HepG2 (cell line): Measurements from ENCODE around the gene VPS9D1. TPM values are rescaled to one million over a fixed set of nuclear protein-coding genes. Genes with fewer than 3 reads are reported as not detected.

ENCODE experiments used
- AGO2 ChIP-seq: fragments of 200-400 bp; formaldehyde crosslinking; optimal IDR thresholded peaks from 2 replicates; pipeline ENCODE3; 2017; ENCODE audit warnings: mild to moderate bottlenecking, low read depth, low read length, moderate library complexity
- ATM ChIP-seq: fragments of 450-650 bp; IDR thresholded peaks from 2 replicates; pipeline ENCODE4 v1.7.1; 2017; ENCODE audit warnings: mild to moderate bottlenecking, borderline replicate concordance
- CEBPG ChIP-seq: IDR thresholded peaks from 2 replicates; pipeline ENCODE4 v1.6.1; 2016
- DPF2 ChIP-seq: sonication (generic); formaldehyde crosslinking; IDR thresholded peaks from 2 replicates; pipeline ENCODE4 v1.4.0; 2020; ENCODE audit warnings: mild to moderate bottlenecking, low read depth, missing genetic modification reagents, borderline replicate concordance
- EZH2 ChIP-seq: conservative IDR thresholded peaks from 2 replicates; pipeline ENCODE4 v1.6.1; 2012; ENCODE audit warnings: mild to moderate bottlenecking, low read depth, low read length, moderate library complexity
- HDAC6 ChIP-seq: fragments of 200-600 bp; sonication (generic); IDR thresholded peaks from 2 replicates; pipeline ENCODE4 v1.7.0; 2017; ENCODE audit warnings: mild to moderate bottlenecking, antibody characterized with exemption, low read length, low read depth
- KMT2B ChIP-seq: IDR thresholded peaks from 2 replicates; pipeline ENCODE4 v1.6.1; 2016; ENCODE audit warnings: missing genetic modification reagents, missing compliant biosample characterization
- MAFK ChIP-seq, 2 experiments: IDR thresholded peaks in 1 of 2; conservative IDR thresholded peaks in 1 of 2; 2 replicates each; pipeline ENCODE4 v1.6.1; 2011; ENCODE audit warnings: improper control_type of control experiment in 2 of 2, low read length in 2 of 2
- MXI1 ChIP-seq: IDR thresholded peaks from 3 replicates; pipeline ENCODE4 v1.6.1; 2012; ENCODE audit warnings: low read depth, low read length, inconsistent platforms, borderline replicate concordance
- NFIB ChIP-seq: sonication (generic); formaldehyde crosslinking; IDR thresholded peaks from 2 replicates; pipeline ENCODE4 v1.9.0; 2021; ENCODE audit warnings: missing genetic modification reagents, mild to moderate bottlenecking, borderline replicate concordance
- NFIC ChIP-seq: IDR thresholded peaks from 2 replicates; pipeline ENCODE4 v1.6.1; 2012; ENCODE audit warnings: mild to moderate bottlenecking, low read length, inconsistent platforms
- NR2C2 ChIP-seq: sonication (generic); formaldehyde crosslinking; IDR thresholded peaks from 2 replicates; pipeline ENCODE4 v1.4.0; 2020; ENCODE audit warnings: missing genetic modification reagents, mild to moderate bottlenecking, moderate library complexity, borderline replicate concordance
- PRPF4 ChIP-seq: fragments of 200-400 bp; formaldehyde crosslinking; IDR thresholded peaks from 2 replicates; pipeline ENCODE4 v1.6.1; 2016; ENCODE audit warnings: low read length, low read depth; ENCODE audit not compliant: poor library complexity, severe bottlenecking
- RBFOX2 ChIP-seq: fragments of 200-400 bp; formaldehyde crosslinking; IDR thresholded peaks from 2 replicates; pipeline ENCODE4 v1.6.1; 2017; ENCODE audit warnings: low read depth, mild to moderate bottlenecking, low read length
- RBM22 ChIP-seq: fragments of 200-400 bp; formaldehyde crosslinking; optimal IDR thresholded peaks from 2 replicates; pipeline ENCODE3; 2017; ENCODE audit warnings: mild to moderate bottlenecking, low read length, moderate library complexity
- RFX1 ChIP-seq: fragments of 450-650 bp; IDR thresholded peaks from 2 replicates; pipeline ENCODE4 v1.6.1; 2017
- RFX3 ChIP-seq: IDR thresholded peaks from 2 replicates; pipeline ENCODE4 v1.6.1; 2016; ENCODE audit warnings: missing biosample characterization, missing genetic modification reagents
- SSRP1 ChIP-seq: IDR thresholded peaks from 2 replicates; pipeline ENCODE4 v1.6.1; 2016; ENCODE audit warnings: control low read depth
- SYNCRIP ChIP-seq: fragments of 200-400 bp; formaldehyde crosslinking; IDR thresholded peaks from 2 replicates; pipeline ENCODE4 v1.6.1; 2018; ENCODE audit warnings: mild to moderate bottlenecking, low read depth, low read length; ENCODE audit not compliant: insufficient read depth
- ZEB1 ChIP-seq: IDR thresholded peaks from 2 replicates; pipeline ENCODE4 v1.6.1; 2012; ENCODE audit warnings: mild to moderate bottlenecking, low read depth, inconsistent platforms; ENCODE audit not compliant: insufficient replicate concordance
- ZMYM3 ChIP-seq: sonication (generic); formaldehyde crosslinking; IDR thresholded peaks from 2 replicates; pipeline ENCODE4 v1.5.1; 2020; ENCODE audit warnings: mild to moderate bottlenecking, missing genetic modification reagents
- ZNF432 ChIP-seq: sonication (generic); formaldehyde crosslinking; IDR thresholded peaks from 2 replicates; pipeline ENCODE4 v1.5.0; 2020; ENCODE audit warnings: missing genetic modification reagents, mild to moderate bottlenecking, borderline replicate concordance
- ZNF605 ChIP-seq: sonication (generic); formaldehyde crosslinking; IDR thresholded peaks from 2 replicates; pipeline ENCODE4 v1.8.0; 2022; ENCODE audit warnings: mild to moderate bottlenecking, missing genetic modification reagents
- ZNF768 ChIP-seq: sonication (generic); formaldehyde crosslinking; IDR thresholded peaks from 2 replicates; pipeline ENCODE4 v1.4.0; 2020; ENCODE audit warnings: missing genetic modification reagents
- ZNF781 ChIP-seq: sonication (generic); formaldehyde crosslinking; IDR thresholded peaks from 2 replicates; pipeline ENCODE4 v1.5.1; 2020; ENCODE audit warnings: borderline replicate concordance, mild to moderate bottlenecking, missing genetic modification reagents; ENCODE audit errors: not compliant biosample characterization
- ZNF878 ChIP-seq: sonication (generic); formaldehyde crosslinking; IDR thresholded peaks from 2 replicates; pipeline ENCODE4 v1.8.1; 2023; ENCODE audit warnings: mild to moderate bottlenecking, missing genetic modification reagents, moderate library complexity
- polyA plus RNA-seq, 8 experiments: library from polyadenylated mRNA; depleted of rRNA in 3 of 8; stranded (reverse) in 7 of 8; unstranded in 1 of 8; fragments of >200 nt; fragmentation: Illumina TruSeq in 4 of 8; extraction: Trizol in 4 of 8; gene quantifications; 2 replicates each; pipeline versions ENCODE4 v1.2.1 to v1.2.3, GENCODE V29; 2011 to 2016; ENCODE audit warnings: low read depth in 4 of 8, missing spikeins in 1 of 8, mixed read lengths in 1 of 8; ENCODE audit not compliant: insufficient read depth in 1 of 8
- total RNA-seq, 5 experiments: library from RNA; depleted of rRNA; stranded (reverse); fragments of >200 nt; fragmentation: Illumina TruSeq; extraction: Trizol; gene quantifications; 2 replicates each; pipeline ENCODE4 v1.2.3, GENCODE V29; 2016; ENCODE audit warnings: low read depth in 1 of 5
- TF ChIP-seq, protein P1 (sequence below): sonication (generic); formaldehyde crosslinking; IDR thresholded peaks from 2 replicates; pipeline ENCODE4 v1.4.0; 2020; ENCODE audit warnings: mild to moderate bottlenecking, missing genetic modification reagents
- TF ChIP-seq, protein P2 (sequence below): sonication (generic); formaldehyde crosslinking; IDR thresholded peaks from 2 replicates; pipeline ENCODE4 v1.5.0; 2020; ENCODE audit warnings: missing genetic modification reagents, mild to moderate bottlenecking, borderline replicate concordance
- TF ChIP-seq, protein P3 (sequence below): sonication (generic); formaldehyde crosslinking; IDR thresholded peaks from 2 replicates; pipeline ENCODE4 v1.8.0; 2023; ENCODE audit warnings: mild to moderate bottlenecking, missing genetic modification reagents

VPS9D1 gene
- total and polyA plus RNA-seq, 2 of the 13 experiments (the other 11 are each of a cell fraction or from before 2014, with no cell fraction given): 10.1 to 13.2 TPM

DNA sequence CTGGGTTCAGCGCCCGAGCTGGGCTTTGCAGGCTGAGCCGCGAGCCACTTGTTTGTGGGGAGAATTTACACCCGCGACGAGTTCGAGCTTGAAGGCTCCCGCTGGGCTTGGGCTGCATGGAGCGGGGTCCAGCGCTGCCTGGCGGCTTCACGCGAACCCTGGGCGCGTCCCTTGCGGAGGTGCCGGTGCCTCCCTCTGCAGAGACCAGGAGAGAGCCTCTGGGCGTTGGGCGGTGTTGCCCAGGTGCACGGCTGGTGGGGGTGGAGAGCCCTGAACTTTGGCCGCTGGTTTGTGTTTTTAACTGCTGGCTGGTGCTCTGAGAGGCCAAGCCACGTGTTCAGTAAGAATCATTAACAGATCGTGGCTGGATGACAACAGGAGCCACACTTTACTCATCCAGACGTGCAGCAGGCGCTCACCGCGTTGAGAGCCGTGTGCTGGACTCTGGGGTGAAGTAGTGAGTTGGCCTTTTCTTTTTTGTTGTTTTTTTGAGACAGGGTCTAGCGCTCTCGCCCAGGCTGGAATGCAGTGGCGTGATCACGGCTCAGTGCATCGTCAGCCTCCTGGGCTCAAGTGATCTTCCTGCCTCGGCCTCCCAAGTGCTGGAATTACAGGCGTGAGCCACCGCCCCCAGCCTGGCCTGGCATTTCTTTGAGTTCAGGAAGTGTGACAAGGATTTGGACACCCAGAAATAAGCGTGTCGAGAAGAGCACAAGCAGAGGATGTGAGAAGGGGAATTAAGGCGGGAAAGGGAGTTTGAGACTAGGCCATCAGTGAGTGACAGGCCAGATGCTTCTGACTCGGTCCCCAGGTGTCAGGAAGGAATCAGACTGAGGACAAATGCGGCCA lies 33.4 kb downstream of the VPS9D1 start (continued):
- TF ChIP-seq DPF2 (peak; percentile 79; the same call in 1 of the 2 replicates), SYNCRIP (no peak), RBFOX2 (peak; percentile 90), ZMYM3 (CRISPR knock-in tag) (peak; percentile 91), ZNF878 (CRISPR knock-in tag) (peak; percentile 99), CEBPG (CRISPR knock-in tag) (peak; percentile 67), ZNF432 (CRISPR knock-in tag) (no peak), KMT2B (peak; percentile 89), EZH2 (no peak), MAFK (conservative IDR thresholded peaks at IDR 0.05 in 1 of 2, IDR thresholded peaks at IDR 0.05 in 1 of 2; ENCODE audit: low read length in 2 of 2) (peak in 1 of 2 experiments; percentile 32; a peak in 2 of 4 replicates), NR2C2 (CRISPR knock-in tag) (peak; percentile 89), RFX3 (peak; percentile 48; the same call in 1 of the 2 replicates), AGO2 (peak; percentile 17), SSRP1 (0 out of 2 replicates have a peak, but pooled peaks have one; percentile 59), ATM (no peak), ZNF768 (CRISPR knock-in tag) (peak; percentile 75; the same call in 1 of the 2 replicates), ZNF605 (CRISPR knock-in tag) (peak; percentile 100), RBM22 (no peak), PRPF4 (no peak), RFX1 (peak; percentile 37; the same call in 1 of the 2 replicates), NFIC (peak; percentile 74; the same call in 1 of the 2 replicates), ZNF781 (peak; percentile 99), NFIB (no peak), ZEB1 (peak; percentile 98), MXI1 (peak; percentile 99), HDAC6 (no peak)
- TF ChIP-seq, protein P1, sequence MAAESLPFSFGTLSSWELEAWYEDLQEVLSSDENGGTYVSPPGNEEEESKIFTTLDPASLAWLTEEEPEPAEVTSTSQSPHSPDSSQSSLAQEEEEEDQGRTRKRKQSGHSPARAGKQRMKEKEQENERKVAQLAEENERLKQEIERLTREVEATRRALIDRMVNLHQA: no peak
- TF ChIP-seq, protein P2, sequence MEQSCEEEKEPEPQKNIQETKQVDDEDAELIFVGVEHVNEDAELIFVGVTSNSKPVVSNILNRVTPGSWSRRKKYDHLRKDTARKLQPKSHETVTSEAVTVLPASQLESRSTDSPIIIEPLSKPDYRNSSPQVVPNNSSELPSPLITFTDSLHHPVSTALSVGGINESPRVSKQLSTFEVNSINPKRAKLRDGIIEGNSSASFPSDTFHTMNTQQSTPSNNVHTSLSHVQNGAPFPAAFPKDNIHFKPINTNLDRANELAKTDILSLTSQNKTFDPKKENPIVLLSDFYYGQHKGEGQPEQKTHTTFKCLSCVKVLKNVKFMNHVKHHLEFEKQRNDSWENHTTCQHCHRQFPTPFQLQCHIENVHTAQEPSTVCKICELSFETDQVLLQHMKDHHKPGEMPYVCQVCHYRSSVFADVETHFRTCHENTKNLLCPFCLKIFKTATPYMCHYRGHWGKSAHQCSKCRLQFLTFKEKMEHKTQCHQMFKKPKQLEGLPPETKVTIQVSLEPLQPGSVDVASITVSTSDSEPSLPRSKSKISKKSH (CRISPR knock-in tag): peak; percentile 99
- TF ChIP-seq, protein P3, sequence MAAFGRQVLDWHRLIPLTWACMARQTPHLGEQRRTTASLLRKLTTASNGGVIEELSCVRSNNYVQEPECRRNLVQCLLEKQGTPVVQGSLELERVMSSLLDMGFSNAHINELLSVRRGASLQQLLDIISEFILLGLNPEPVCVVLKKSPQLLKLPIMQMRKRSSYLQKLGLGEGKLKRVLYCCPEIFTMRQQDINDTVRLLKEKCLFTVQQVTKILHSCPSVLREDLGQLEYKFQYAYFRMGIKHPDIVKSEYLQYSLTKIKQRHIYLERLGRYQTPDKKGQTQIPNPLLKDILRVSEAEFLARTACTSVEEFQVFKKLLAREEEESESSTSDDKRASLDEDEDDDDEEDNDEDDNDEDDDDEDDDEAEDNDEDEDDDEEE (CRISPR knock-in tag): peak; percentile 95; the same call in 1 of the 2 replicates
